Measurements from ENCODE around the gene SETD5.

The SETD5 gene

DNA sequence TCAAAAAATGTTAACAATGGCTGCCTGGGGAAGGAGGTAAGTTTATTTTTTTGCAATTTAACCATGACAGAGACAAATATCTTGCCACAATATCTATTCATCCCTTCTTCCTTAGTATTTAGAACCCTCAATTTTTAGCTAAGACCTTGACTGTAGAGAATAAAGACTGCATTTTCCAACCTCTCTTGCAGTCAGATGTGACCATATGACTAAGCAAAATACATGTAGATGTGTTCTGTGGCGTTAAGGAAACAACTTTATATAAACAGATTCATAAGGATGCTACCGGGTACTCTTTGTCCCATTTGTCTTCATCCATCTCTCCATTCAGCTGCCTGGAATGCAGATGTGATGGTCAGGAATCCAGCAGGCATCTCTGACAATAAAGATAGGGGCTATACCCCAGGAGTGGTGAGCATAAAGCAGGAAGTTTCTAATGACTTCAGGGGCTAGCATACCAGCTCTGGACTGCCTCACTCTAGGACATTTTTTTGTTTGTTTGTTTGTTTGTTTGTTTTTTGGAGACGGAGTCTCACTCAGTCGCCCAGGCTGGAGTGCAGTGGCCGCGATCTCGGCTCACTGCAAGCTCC, 115.1 kb downstream of the SETD5 start:
- DNase-seq (ENCODE audit: low read depth): no peak

DNA sequence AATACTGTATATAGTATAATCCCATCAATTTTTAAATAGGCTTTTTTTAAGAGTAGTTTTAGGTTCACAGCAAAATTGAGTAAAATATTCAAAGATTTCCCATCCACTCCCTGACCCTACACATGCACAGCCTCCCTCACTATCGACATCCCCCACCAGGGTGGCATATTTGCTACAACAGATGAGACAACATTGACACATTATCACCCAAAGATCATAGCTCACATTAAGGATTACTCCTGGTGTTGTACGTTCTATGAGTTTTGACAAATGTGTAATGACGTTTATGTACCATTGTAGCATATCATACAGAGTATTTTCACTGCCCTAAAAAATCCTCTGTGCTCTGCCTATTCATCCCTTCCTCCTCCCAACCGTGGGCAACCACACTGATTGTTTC, 116.9 kb downstream of the SETD5 start:
- DNase-seq (ENCODE audit: low read depth): no peak

DNA sequence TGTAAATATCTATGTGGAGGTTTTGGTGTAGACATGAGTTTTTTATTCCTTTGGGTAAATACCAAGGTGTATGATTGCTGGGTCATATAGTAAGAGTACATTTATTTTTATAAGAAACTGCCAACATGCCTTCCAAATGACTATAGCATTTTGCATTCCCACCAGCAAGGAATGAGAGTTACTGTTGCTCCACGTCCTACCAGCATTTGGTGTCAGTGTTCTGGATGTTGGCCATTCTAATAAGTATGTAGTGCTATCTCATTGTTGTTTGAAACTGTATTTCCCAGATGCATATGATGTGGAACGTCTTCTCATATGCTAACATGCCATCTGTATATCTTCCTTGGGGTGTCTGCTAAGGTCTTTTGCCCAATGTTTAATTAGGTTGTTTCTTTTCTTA, 117.5 kb downstream of the SETD5 start:
- no peak for DNase-seq (ENCODE audit: low read depth)

DNA sequence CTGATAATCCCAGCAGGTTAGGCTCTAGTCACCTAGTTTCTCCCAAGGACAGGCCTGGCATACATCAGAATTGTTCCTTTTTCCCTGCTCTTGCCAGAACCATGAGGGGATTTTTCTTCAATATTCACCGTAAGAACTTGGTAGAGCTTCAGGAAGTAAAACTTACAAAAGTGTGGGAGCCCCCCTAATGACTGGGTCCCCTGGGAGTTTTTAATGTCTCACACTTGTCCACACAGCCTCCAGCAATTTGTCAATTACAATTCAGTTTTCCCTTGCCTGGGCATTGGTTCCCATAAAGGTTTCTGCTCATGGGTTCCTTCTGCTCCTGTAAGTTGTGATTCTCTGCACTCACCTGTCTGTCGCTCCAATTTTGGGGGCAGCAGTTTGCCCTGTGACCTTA, 127.7 kb downstream of the SETD5 start:
- no peak for DNase-seq (ENCODE audit: low read depth)
